Spleen (tissue), 11 donors: ENCODE measurements around the gene EIF4EBP2. TPM values are rescaled to one million over a fixed set of nuclear protein-coding genes. Genes with fewer than 3 reads are reported as not detected.

Source experiments
- DNase-seq: peaks from one replicate; pipeline ENCODE4 v3.0.0-alpha.2; 2020
- H3K27ac ChIP-seq, 8 donors: fragments of 200-600 bp; sonication (generic) in 7 of 8; 1 replicate in 4 of 8; 2 replicates in 4 of 8; pipeline versions ENCODE4 v1.5.0 to v1.8.0; 2016 to 2021; ENCODE audit warnings: inconsistent platforms in 4 of 8, mild to moderate bottlenecking in 4 of 8, moderate library complexity in 1 of 8
- H3K27me3 ChIP-seq, 7 donors: fragments of 200-600 bp; sonication (generic) in 6 of 7; replicated peaks in 1 of 7; 1 replicate in 4 of 7; 2 replicates in 3 of 7; pipeline versions ENCODE4 v1.5.0 to v1.8.0; 2016 to 2021; ENCODE audit warnings: inconsistent platforms in 3 of 7, mild to moderate bottlenecking in 1 of 7
- H3K36me3 ChIP-seq, 6 donors: fragments of 200-600 bp; sonication (generic) in 5 of 6; 1 replicate in 4 of 6; 2 replicates in 2 of 6; pipeline versions ENCODE4 v1.5.0 to v1.8.0; 2016 to 2021; ENCODE audit warnings: inconsistent platforms in 2 of 6
- H3K4me1 ChIP-seq, 6 donors: fragments of 200-600 bp; sonication (generic) in 5 of 6; 1 replicate in 3 of 6; 2 replicates in 3 of 6; pipeline versions ENCODE4 v1.5.0 to v1.8.0; 2016 to 2021; ENCODE audit warnings: inconsistent platforms in 3 of 6
- H3K4me3 ChIP-seq, 8 donors: fragments of 200-600 bp; sonication (generic) in 7 of 8; 1 replicate in 4 of 8; 2 replicates in 4 of 8; pipeline versions ENCODE4 v1.5.0 to v1.8.0; 2016 to 2021; ENCODE audit warnings: inconsistent platforms in 4 of 8, mild to moderate bottlenecking in 4 of 8, moderate library complexity in 2 of 8
- H3K9me3 ChIP-seq, 8 donors: fragments of 200-600 bp; sonication (generic) in 7 of 8; 1 replicate in 4 of 8; 2 replicates in 4 of 8; pipeline versions ENCODE4 v1.5.0 to v1.8.0; 2016 to 2021; ENCODE audit warnings: inconsistent platforms in 4 of 8
- POLR2A ChIP-seq, 3 donors: fragments of 450-650 bp; IDR thresholded peaks; one replicate each; pipeline ENCODE4 v1.5.1; 2017; ENCODE audit warnings: antibody characterized with exemption in 3 of 3, mild to moderate bottlenecking in 1 of 3
- POLR2AphosphoS5 ChIP-seq, 3 donors: sonication (generic); formaldehyde crosslinking; IDR thresholded peaks; one replicate each; pipeline ENCODE4 v1.5.1; 2017; ENCODE audit warnings: antibody characterized with exemption in 3 of 3
- WGBS, 5 donors: extraction: QIAGEN DNeasy Blood & Tissue Kit in 3 of 5; methylation state at CpG; one replicate each; pipeline versions ENCODE4 v1.1.5 to v1.1.7; 2013 to 2018; 5-methylcytosine and 5-hydroxymethylcytosine counted together
- intact Hi-C: fragments of 100-400 bp; cut with DNase I; formaldehyde crosslinking; loops from one replicate; pipeline ENCODE4 v1.15.0; 2023; ENCODE audit warnings: low total_unique reads
- polyA plus RNA-seq, 3 donors: library from polyadenylated mRNA; stranded (reverse); fragments of 200-250 nt; gene quantifications; one replicate each; pipeline ENCODE4 v1.2.1, GENCODE V29; 2013
- total RNA-seq, 7 donors: library from RNA; depleted of rRNA in 3 of 7; stranded (reverse); fragments of >200 nt in 3 of 7; fragmentation: NEBNext Ultra II Directional in 4 of 7; extraction: Animal tissue kit (Norgen Biotek cat#: 25700) in 4 of 7; gene quantifications; one replicate each; pipeline versions ENCODE4 v1.1.0 to v1.2.1, GENCODE V29; 2016 to 2021
- TF ChIP-seq, protein P1 (sequence below), 11 experiments: fragments of 200-600 bp in 7 of 11; fragments of 450-650 bp in 4 of 11; sonication (generic) in 4 of 11; IDR thresholded peaks in 8 of 11; conservative IDR thresholded peaks in 3 of 11; 1 replicate in 7 of 11; 2 replicates in 4 of 11; pipeline versions ENCODE4 v1.4.0 to v1.8.0; 2016 to 2021; ENCODE audit warnings: antibody characterized with exemption in 11 of 11, inconsistent platforms in 4 of 11, mild to moderate bottlenecking in 1 of 11
- donor health status: healthy with polysubstance abuse.
- donor health status: DM: no; HTN: no; CAD: no; lungs with moderate emphysema.
- donor health status: DM: no; HTN: no; CAD: no.
- donor health status: Bipolar disorder and iron deficiency.
- donor health status: healthy.
- donor health status: DM: no; HTN: no; CAD: no.
- donor health status: DM: yes; HTN: yes; CAD: no.

Gene EIF4EBP2
- total and polyA plus RNA-seq, 10 donors, result 12.5 to 82.5 (median 57.5) TPM

GRCh38 chr10:70417568-70417967, 13.6 kb downstream of the EIF4EBP2 start:
- Histone ChIP-seq H3K4me3 (no peak overlapping the region), H3K4me1 (peaks cover 0 to 41% (median 11%) of the 10 kb centered on the region in 6 donors), H3K9me3 (no peaks in the 10 kb centered on the region), H3K27ac (no peak overlapping the region), H3K27me3 (no peaks in the 10 kb centered on the region), H3K36me3 (peaks cover 0 to 54% (median 30%) of the 10 kb centered on the region in 6 donors)
- DNase-seq, result no peak
- 91 to 100% (median 94%) methylated on average over 1 of the region's 1 CpG for WGBS, 5 donors
- no peak for TF ChIP-seq POLR2A (IDR thresholded peaks at IDR 0.05)
- TF ChIP-seq, protein P1, sequence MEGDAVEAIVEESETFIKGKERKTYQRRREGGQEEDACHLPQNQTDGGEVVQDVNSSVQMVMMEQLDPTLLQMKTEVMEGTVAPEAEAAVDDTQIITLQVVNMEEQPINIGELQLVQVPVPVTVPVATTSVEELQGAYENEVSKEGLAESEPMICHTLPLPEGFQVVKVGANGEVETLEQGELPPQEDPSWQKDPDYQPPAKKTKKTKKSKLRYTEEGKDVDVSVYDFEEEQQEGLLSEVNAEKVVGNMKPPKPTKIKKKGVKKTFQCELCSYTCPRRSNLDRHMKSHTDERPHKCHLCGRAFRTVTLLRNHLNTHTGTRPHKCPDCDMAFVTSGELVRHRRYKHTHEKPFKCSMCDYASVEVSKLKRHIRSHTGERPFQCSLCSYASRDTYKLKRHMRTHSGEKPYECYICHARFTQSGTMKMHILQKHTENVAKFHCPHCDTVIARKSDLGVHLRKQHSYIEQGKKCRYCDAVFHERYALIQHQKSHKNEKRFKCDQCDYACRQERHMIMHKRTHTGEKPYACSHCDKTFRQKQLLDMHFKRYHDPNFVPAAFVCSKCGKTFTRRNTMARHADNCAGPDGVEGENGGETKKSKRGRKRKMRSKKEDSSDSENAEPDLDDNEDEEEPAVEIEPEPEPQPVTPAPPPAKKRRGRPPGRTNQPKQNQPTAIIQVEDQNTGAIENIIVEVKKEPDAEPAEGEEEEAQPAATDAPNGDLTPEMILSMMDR (IDR thresholded peaks at IDR 0.05 in 8 of 11, conservative IDR thresholded peaks at IDR 0.05 in 3 of 11), result no peak
- intact Hi-C loops, result no loop called here

DNA sequence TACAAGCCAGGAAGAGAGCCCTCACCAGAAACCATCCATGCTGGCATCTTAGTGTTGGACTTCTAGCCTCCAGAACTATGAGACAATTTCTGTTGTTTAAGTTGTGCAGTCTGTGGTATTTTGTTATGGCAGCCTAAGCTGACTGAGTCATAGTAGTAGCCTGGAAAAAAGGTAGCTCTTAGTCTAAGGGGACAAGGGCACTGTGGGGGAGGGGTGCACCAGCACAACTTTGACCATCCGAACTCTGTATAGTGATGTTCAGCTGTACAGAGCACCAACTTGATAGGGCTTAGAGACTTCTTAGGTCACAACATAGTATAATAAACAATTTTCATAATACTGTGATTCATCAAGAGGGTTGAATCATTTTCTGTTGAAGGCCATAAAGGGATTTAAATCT, 14.3 kb downstream of the EIF4EBP2 start:
- peaks cover 0 to 61% (median 37%) of the 10 kb centered on the region in 6 donors for H3K36me3 ChIP-seq
- no peak for TF ChIP-seq POLR2A (IDR thresholded peaks at IDR 0.05)
- TF ChIP-seq, protein P1 (IDR thresholded peaks at IDR 0.05 in 8 of 11, conservative IDR thresholded peaks at IDR 0.05 in 3 of 11), result no peak
- peak in 1 of 3 donors; percentile 13 for TF ChIP-seq POLR2AphosphoS5 (IDR thresholded peaks at IDR 0.05)
- no peaks in the 10 kb centered on the region for H3K9me3 ChIP-seq
- H3K4me1 ChIP-seq, result peaks cover 0 to 34% (median 7%) of the 10 kb centered on the region in 6 donors
- 88 to 100% (median 92%) methylated on average over 1 of the region's 1 CpG for WGBS, 5 donors
- H3K27me3 ChIP-seq, result no peaks in the 10 kb centered on the region
- no peak overlapping the region for H3K4me3 ChIP-seq
- intact Hi-C loops, result no loop called here
- H3K27ac ChIP-seq, result no peak overlapping the region
- no peak for DNase-seq

DNA sequence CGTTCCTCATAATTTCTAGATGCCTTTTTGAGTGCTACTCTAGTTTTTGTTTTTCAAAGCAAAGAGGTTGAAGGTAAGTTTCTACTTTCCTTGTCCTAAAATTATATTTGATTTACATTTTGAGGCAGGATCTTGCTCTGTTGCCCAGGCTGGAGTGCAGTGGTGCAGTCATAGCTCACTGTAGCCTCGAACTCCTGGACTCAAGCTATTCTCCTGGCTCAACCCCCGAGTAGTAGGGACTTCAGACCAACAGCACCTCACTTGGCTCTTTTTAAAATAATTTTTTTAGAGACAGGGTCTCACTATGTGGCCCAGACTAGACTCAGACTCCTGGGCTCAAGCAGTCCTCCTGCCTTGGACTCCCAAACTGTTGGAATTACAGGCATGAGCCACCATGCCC, 14.8 kb downstream of the EIF4EBP2 start:
- H3K36me3 ChIP-seq, result peaks cover 0 to 65% (median 41%) of the 10 kb centered on the region in 6 donors
- no peak overlapping the region for H3K27ac ChIP-seq
- 94 to 99% (median 97%) methylated on average over 3 of the region's 3 CpGs for WGBS, 5 donors
- H3K4me1 ChIP-seq, result peaks cover 0 to 31% (median 5%) of the 10 kb centered on the region in 6 donors
- intact Hi-C loops, result no loop called here
- no peaks in the 10 kb centered on the region for H3K27me3 ChIP-seq
- no peak for TF ChIP-seq POLR2AphosphoS5 (IDR thresholded peaks at IDR 0.05)
- no peak for TF ChIP-seq POLR2A (IDR thresholded peaks at IDR 0.05)
- TF ChIP-seq, protein P1 (IDR thresholded peaks at IDR 0.05 in 8 of 11, conservative IDR thresholded peaks at IDR 0.05 in 3 of 11), result no peak
- H3K9me3 ChIP-seq, result no peaks in the 10 kb centered on the region
- no peak for DNase-seq
- H3K4me3 ChIP-seq, result no peak overlapping the region

DNA sequence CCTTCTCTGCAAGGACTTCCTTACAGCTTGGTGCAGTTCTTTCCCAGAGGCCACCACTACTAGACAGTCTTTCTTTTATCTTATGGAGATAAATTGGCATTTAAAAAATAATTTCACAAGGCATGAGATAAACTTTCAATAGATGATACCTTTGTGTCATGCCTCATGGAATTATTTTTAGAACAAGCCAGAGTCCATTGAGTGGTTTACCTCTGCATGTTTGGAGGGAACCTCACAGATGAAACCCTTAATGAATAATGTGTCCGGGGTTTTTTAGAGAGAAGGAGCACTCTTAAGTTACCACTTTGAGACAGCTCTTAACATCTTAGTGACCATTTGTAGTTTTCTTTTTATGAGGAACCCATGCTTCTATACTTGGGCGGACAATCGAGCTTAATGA, 20.4 kb downstream of the EIF4EBP2 start:
- Histone ChIP-seq H3K9me3 (no peaks in the 10 kb centered on the region), H3K4me3 (no peak overlapping the region), H3K36me3 (peaks cover 0 to 100% (median 90%) of the 10 kb centered on the region in 6 donors), H3K27me3 (no peaks in the 10 kb centered on the region), H3K27ac (no peak overlapping the region), H3K4me1 (peaks cover 0 to under 1% (median 0%) of the 10 kb centered on the region in 6 donors)
- intact Hi-C loops, result no loop called here
- TF ChIP-seq POLR2A (IDR thresholded peaks at IDR 0.05) (no peak), POLR2AphosphoS5 (IDR thresholded peaks at IDR 0.05) (no peak)
- TF ChIP-seq, protein P1 (IDR thresholded peaks at IDR 0.05 in 8 of 11, conservative IDR thresholded peaks at IDR 0.05 in 3 of 11), result no peak
- DNase-seq, result no peak
- 91 to 94% (median 92%) methylated on average over 3 of the region's 3 CpGs for WGBS, 5 donors
